Measurements from ENCODE around the gene LINC01488.

The LINC01488 gene

GRCh38 chr11:69468221-69468620, 13.2 kb upstream of the LINC01488 start:
- no peaks in the 10 kb centered on the region for H3K27me3 ChIP-seq (ENCODE audit: insufficient read depth, low read length)
- H3K79me2 ChIP-seq (ENCODE audit: control insufficient read depth, insufficient read depth, low read length, poor library complexity): no peaks in the 10 kb centered on the region
- no peak overlapping the region for H3K27ac ChIP-seq (ENCODE audit: low read depth, low read length)
- no peak overlapping the region for H4K12ac ChIP-seq (ENCODE audit: low read depth, low read length)
- H3K4me3 ChIP-seq (ENCODE audit: low read depth, low read length): no peak overlapping the region
- no CpG with 5 or more reads among the region's 11 CpGs for WGBS (ENCODE audit: extremely low coverage, insufficient coverage, insufficient read length)
- DNase-seq: no peak
- no peak overlapping the region for H2BK120ac ChIP-seq (ENCODE audit: insufficient read depth, low read length, poor library complexity)
- H3K18ac ChIP-seq (ENCODE audit: low read length): no peak overlapping the region
- no peak overlapping the region for H4K8ac ChIP-seq (ENCODE audit: low read depth, low read length)
- H3K9me3 ChIP-seq (ENCODE audit: insufficient read depth, low read depth, low read length): peaks cover under 1% of the 10 kb centered on the region
- H3K4ac ChIP-seq (ENCODE audit: low read depth, low read length): no peak overlapping the region
- no peaks in the 10 kb centered on the region for H3K36me3 ChIP-seq (ENCODE audit: control insufficient read depth in 1 of 2, insufficient read depth in 2 of 2, low read length in 2 of 2)
- no peak overlapping the region for H4K91ac ChIP-seq (ENCODE audit: low read depth, low read length)
- no peak overlapping the region for H2BK5ac ChIP-seq (ENCODE audit: low read depth, low read length, poor library complexity)
- H3K79me1 ChIP-seq (ENCODE audit: low read length): no peaks in the 10 kb centered on the region
- no peaks in the 10 kb centered on the region for H3K4me1 ChIP-seq (ENCODE audit: control insufficient read depth in 1 of 2, insufficient read depth in 2 of 2, low read length in 2 of 2)
- H2AFZ ChIP-seq (ENCODE audit: insufficient read depth, low read length, poor library complexity): no peak overlapping the region
- no peak overlapping the region for H2BK12ac ChIP-seq (ENCODE audit: low read length)
- no peak overlapping the region for H3K9ac ChIP-seq (ENCODE audit: low read length)
- H3K14ac ChIP-seq (ENCODE audit: low read length): no peak overlapping the region
- H2AK5ac ChIP-seq (ENCODE audit: low read length): no peak overlapping the region
- H3K4me2 ChIP-seq (ENCODE audit: low read length): no peak overlapping the region
- no peak overlapping the region for H3K23ac ChIP-seq (ENCODE audit: low read length)

GRCh38 chr11:69468911-69469885, 12.3 kb upstream of the LINC01488 start:
- no peak overlapping the region for H2BK120ac ChIP-seq (ENCODE audit: insufficient read depth, low read length, poor library complexity)
- no peak overlapping the region for H3K9ac ChIP-seq (ENCODE audit: low read length)
- WGBS (ENCODE audit: extremely low coverage, insufficient coverage, insufficient read length): no CpG with 5 or more reads among the region's 25 CpGs
- no peak overlapping the region for H2BK5ac ChIP-seq (ENCODE audit: low read depth, low read length, poor library complexity)
- no peak overlapping the region for H3K18ac ChIP-seq (ENCODE audit: low read length)
- no peak overlapping the region for H4K91ac ChIP-seq (ENCODE audit: low read depth, low read length)
- H2AK5ac ChIP-seq (ENCODE audit: low read length): no peak overlapping the region
- DNase-seq: no peak
- no peak overlapping the region for H3K14ac ChIP-seq (ENCODE audit: low read length)
- no peak overlapping the region for H3K23ac ChIP-seq (ENCODE audit: low read length)
- H3K4me3 ChIP-seq (ENCODE audit: low read depth, low read length): no peak overlapping the region
- no peak overlapping the region for H4K8ac ChIP-seq (ENCODE audit: low read depth, low read length)
- no peaks in the 10 kb centered on the region for H3K79me2 ChIP-seq (ENCODE audit: control insufficient read depth, insufficient read depth, low read length, poor library complexity)
- no peaks in the 10 kb centered on the region for H3K79me1 ChIP-seq (ENCODE audit: low read length)
- H3K9me3 ChIP-seq (ENCODE audit: insufficient read depth, low read depth, low read length): peaks cover 8% of the 10 kb centered on the region
- H3K4ac ChIP-seq (ENCODE audit: low read depth, low read length): no peak overlapping the region
- H3K36me3 ChIP-seq (ENCODE audit: control insufficient read depth in 1 of 2, insufficient read depth in 2 of 2, low read length in 2 of 2): no peaks in the 10 kb centered on the region
- H2AFZ ChIP-seq (ENCODE audit: insufficient read depth, low read length, poor library complexity): no peak overlapping the region
- H3K27me3 ChIP-seq (ENCODE audit: insufficient read depth, low read length): no peaks in the 10 kb centered on the region
- H3K4me1 ChIP-seq (ENCODE audit: control insufficient read depth in 1 of 2, insufficient read depth in 2 of 2, low read length in 2 of 2): no peaks in the 10 kb centered on the region
- no peak overlapping the region for H3K4me2 ChIP-seq (ENCODE audit: low read length)
- H4K12ac ChIP-seq (ENCODE audit: low read depth, low read length): no peak overlapping the region
- H3K27ac ChIP-seq (ENCODE audit: low read depth, low read length): no peak overlapping the region
- no peak overlapping the region for H2BK12ac ChIP-seq (ENCODE audit: low read length)

GRCh38 chr11:69470301-69470700, 11.2 kb upstream of the LINC01488 start:
- Histone ChIP-seq H2AK5ac (ENCODE audit: low read length) (no peak overlapping the region), H3K36me3 (ENCODE audit: control insufficient read depth in 1 of 2, insufficient read depth in 2 of 2, low read length in 2 of 2) (no peaks in the 10 kb centered on the region), H3K4me2 (ENCODE audit: low read length) (no peak overlapping the region), H3K4ac (ENCODE audit: low read depth, low read length) (no peak overlapping the region), H3K4me3 (ENCODE audit: low read depth, low read length) (no peak overlapping the region), H3K79me1 (ENCODE audit: low read length) (no peaks in the 10 kb centered on the region), H3K9me3 (ENCODE audit: insufficient read depth, low read depth, low read length) (peaks cover 8% of the 10 kb centered on the region), H3K23ac (ENCODE audit: low read length) (no peak overlapping the region), H3K27ac (ENCODE audit: low read depth, low read length) (no peak overlapping the region), H3K14ac (ENCODE audit: low read length) (no peak overlapping the region), H2BK12ac (ENCODE audit: low read length) (no peak overlapping the region), H4K12ac (ENCODE audit: low read depth, low read length) (no peak overlapping the region), H2BK120ac (ENCODE audit: insufficient read depth, low read length, poor library complexity) (no peak overlapping the region), H4K91ac (ENCODE audit: low read depth, low read length) (no peak overlapping the region), H3K79me2 (ENCODE audit: control insufficient read depth, insufficient read depth, low read length, poor library complexity) (no peaks in the 10 kb centered on the region), H3K9ac (ENCODE audit: low read length) (no peak overlapping the region), H3K4me1 (ENCODE audit: control insufficient read depth in 1 of 2, insufficient read depth in 2 of 2, low read length in 2 of 2) (no peaks in the 10 kb centered on the region), H3K18ac (ENCODE audit: low read length) (no peak overlapping the region), H3K27me3 (ENCODE audit: insufficient read depth, low read length) (no peaks in the 10 kb centered on the region), H2BK5ac (ENCODE audit: low read depth, low read length, poor library complexity) (no peak overlapping the region), H4K8ac (ENCODE audit: low read depth, low read length) (no peak overlapping the region), H2AFZ (ENCODE audit: insufficient read depth, low read length, poor library complexity) (no peak overlapping the region)
- DNase-seq: no peak
- no CpG with 5 or more reads among the region's 9 CpGs for WGBS (ENCODE audit: extremely low coverage, insufficient coverage, insufficient read length)

- peaks cover 8% of the 10 kb centered on the region for H3K9me3 ChIP-seq (ENCODE audit: insufficient read depth, low read depth, low read length)
- no peaks in the 10 kb centered on the region for H3K27me3 ChIP-seq (ENCODE audit: insufficient read depth, low read length)
- no peak overlapping the region for H3K14ac ChIP-seq (ENCODE audit: low read length)
- H2BK5ac ChIP-seq (ENCODE audit: low read depth, low read length, poor library complexity): no peak overlapping the region
- H2AFZ ChIP-seq (ENCODE audit: insufficient read depth, low read length, poor library complexity): no peak overlapping the region
- peak overlapping the region; percentile 15 for H3K4me2 ChIP-seq (ENCODE audit: low read length)
- no peak overlapping the region for H2BK12ac ChIP-seq (ENCODE audit: low read length)
- H4K91ac ChIP-seq (ENCODE audit: low read depth, low read length): no peak overlapping the region
- no peak overlapping the region for H3K4ac ChIP-seq (ENCODE audit: low read depth, low read length)
- H3K18ac ChIP-seq (ENCODE audit: low read length): no peak overlapping the region
- H3K4me1 ChIP-seq (ENCODE audit: control insufficient read depth in 1 of 2, insufficient read depth in 2 of 2, low read length in 2 of 2): no peaks in the 10 kb centered on the region
- H3K9ac ChIP-seq (ENCODE audit: low read length): no peak overlapping the region
- no peak overlapping the region for H3K27ac ChIP-seq (ENCODE audit: low read depth, low read length)
- WGBS (ENCODE audit: extremely low coverage, insufficient coverage, insufficient read length): no CpG with 5 or more reads among the region's 64 CpGs
- H2AK5ac ChIP-seq (ENCODE audit: low read length): no peak overlapping the region
- no peak overlapping the region for H3K23ac ChIP-seq (ENCODE audit: low read length)
- no peak overlapping the region for H3K4me3 ChIP-seq (ENCODE audit: low read depth, low read length)
- no peaks in the 10 kb centered on the region for H3K79me2 ChIP-seq (ENCODE audit: control insufficient read depth, insufficient read depth, low read length, poor library complexity)
- H2BK120ac ChIP-seq (ENCODE audit: insufficient read depth, low read length, poor library complexity): no peak overlapping the region
- no peaks in the 10 kb centered on the region for H3K36me3 ChIP-seq (ENCODE audit: control insufficient read depth in 1 of 2, insufficient read depth in 2 of 2, low read length in 2 of 2)
- no peak overlapping the region for H4K8ac ChIP-seq (ENCODE audit: low read depth, low read length)
- DNase-seq: peak in 1 of 2 donors; percentile 4
- no peak overlapping the region for H4K12ac ChIP-seq (ENCODE audit: low read depth, low read length)
- H3K79me1 ChIP-seq (ENCODE audit: low read length): no peaks in the 10 kb centered on the region
These were observed 10.4 kb upstream of the LINC01488 start for GRCh38 chr11:69470793-69471728.
